GOT3 (cell line): ENCODE measurements around the gene FKBP8.
"Not testable (repeated sequence)": the region's sequence is repeated elsewhere in the genome, so short reads cannot be mapped to it uniquely, and the experiment has no call there.

Source experiments
- DNase-seq: peaks from one replicate; lab custom pipeline; 2025; ENCODE audit warnings: mixed read lengths; lab: John Stamatoyannopoulos, UW

Gene FKBP8

DNA sequence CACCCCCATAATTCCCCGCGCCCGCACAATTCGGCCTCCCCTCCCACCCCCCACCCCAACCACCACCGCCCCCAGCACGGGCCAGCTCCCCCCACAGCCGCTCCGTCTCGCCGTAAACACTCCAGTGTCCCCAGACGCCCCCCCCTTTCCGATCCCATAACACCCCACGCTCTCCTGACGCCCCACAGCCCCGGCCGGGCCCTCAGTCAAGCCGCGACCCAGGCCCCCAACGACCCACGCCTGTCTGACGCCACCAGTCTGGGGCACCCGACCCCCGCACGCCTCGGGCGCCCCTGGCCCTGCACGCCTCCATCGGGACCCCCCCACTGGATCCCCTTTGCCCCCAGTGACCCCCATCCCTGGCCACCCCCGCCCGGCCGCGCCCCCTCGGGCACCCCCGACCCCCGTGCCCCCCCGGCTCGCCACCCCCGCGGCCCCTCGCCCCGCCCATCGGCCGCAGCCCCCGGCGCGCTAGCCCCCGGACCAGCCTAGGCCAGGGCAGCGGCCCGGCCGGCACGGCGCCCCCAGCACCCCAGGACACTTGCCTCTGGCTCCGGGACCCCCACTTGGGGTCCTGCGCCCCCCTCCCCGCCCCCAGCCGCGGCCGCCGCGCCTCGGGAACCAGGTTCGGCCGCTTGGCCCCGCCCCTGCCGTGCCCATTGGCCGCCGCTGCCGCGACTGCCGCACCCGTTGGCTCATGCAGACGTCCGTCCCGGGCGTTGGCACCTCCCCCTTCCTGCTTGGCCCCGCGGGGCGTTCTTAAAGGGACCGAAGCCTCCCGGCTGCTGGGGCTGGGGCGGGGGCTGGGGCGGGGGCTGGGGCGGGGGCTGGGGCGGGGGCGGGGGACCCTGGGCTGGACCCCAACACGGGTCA, at the start of gene FKBP8:
Gene FKBP8, minus strand, starts transcription at position 633 of the 873 bp plus-strand sequence. CDS start 1,603 bp downstream, outside the sequence.
- peak; percentile 42 for DNase-seq

DNA sequence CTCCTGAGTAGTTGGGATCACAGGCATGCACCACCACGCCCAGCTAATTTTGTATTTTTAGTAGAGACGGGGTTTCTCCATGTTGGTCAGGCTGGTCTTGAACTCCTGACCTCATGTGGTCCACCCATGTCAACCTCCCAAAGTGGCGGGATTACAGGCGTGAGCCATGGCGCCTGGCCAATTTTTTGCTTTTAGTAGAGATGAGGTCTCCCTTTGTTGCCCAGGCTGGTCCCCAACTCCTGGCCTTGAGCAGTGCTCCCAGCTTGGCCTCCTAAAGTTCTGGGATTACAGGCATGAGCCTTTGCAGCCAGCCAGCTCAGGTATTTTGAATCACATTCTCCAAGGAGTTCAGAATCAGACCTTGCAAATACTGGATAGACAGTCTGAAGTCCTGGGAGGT, 49.4 kb upstream of the FKBP8 start:
- not testable (repeated sequence) for DNase-seq

DNA sequence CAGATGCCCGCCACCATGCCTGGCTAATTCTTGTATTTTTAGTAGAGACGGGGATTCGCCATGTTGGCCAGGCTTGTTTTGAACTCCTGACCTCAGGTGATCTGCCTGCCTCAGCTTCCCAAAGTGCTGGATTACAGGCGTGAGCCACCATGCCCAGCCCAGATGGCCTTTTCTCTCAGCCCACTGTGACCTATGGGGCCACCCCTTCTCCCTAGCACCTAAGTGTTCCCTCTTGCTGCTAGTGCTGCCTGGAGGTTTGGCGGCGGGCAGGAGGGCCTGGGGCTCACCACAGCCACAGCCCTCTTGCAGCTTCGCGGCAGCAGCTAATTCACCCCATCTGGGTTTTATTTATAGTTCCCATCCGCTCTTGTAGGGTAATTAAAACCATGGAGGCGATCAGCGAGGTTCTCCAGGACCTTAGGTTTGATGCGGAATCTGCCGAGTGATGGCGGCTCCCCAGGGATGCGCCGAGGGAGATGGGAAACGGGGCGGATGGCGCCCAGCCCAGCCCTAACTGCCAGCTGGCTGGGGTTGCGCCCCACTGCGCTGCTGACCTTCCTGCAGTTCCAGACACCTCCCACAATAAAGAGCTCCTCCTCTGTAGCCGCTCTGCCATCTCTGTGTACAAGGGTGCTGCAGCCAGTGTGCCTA, 48.5 kb upstream of the FKBP8 start:
- DNase-seq = no peak

DNA sequence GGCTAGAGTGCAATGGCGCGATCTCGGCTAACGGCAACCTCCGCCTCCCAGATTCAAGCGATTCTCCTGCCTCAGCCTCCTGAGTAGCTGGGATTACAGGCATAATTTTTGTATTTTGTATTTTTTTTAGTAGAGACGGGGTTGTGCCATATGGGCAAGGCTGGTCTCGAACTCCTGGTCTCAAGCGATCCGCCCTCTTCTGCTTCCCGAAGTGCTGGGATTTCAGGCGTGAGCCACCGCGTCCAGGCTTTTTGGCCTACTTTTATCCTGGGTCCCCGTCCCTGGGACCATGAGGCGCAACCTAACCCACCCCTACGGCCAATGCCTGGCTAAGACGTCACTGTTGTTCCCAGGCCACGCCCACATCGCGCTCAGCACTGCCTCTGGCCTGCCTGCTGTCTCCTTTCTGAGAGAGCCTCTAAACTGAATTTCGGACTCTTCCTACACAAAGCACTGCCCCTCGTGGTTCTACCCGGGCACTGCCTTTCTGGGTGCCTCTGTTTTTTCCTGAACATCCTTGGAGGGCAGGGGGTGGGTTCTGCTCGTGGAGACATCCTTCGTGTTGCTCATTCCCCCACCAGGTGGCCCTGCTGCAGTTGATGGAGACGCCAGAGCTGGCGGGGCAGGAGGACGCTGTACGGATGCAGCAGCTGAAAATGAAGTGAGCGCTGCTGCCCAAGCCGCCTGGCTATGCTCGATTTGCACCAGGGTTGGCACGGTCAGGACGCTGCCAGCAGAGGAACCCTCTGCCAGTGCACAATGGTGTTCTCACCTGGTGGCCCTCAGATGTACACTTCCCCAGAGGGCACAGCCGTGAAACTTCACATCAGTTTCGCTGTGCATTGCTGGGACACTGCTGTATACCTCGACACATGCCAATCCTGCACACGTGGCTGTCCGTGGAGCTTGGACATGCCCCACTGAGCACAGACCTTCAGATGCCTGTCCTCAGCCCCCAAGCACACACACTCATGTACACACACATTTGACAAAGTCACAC, 47.2 kb upstream of the FKBP8 start:
- no peak for DNase-seq

DNA sequence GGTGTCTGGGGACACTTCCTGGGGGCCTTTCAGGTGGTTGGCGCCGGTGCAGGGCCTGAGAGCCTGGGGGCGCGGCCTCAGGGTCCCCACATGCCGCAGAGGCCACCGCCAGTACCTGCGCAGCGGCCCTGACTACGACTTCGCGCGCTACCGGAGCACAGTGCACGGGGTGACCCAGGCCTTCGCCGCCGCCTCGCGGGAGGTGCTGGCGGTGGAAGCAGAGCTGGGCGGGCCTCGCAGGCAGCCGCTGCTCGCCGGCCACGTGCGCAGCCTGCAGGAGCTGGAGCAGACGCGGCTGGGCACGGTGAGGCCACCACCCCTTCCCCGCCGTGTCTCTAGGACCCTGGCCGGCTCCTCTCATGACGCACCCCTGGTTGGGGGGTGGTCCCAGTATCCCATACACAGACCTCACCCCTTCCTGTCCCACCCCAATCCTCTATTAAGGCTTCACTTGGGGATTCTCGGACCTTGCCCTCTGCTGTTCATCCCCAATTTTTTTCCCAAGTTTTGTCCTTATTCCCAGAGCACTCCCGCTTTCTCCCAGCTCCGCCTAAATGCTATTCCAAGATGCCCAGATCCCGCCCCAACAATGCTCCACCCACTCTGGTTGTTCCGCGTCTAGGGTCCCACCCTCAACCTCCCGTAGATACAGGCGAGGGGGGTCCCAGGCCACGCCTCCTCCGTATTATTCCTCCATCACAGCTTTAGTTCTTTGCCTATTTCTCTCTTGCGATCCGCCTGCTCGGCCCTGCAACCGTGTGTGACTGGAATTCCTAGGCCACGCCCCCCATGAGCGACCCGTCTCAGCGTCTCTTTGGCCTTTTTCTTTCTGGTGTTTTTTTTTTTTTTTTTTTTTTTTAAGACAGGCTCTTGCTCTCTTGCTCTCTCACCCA, 46.3 kb upstream of the FKBP8 start:
- DNase-seq = peak; percentile 32

DNA sequence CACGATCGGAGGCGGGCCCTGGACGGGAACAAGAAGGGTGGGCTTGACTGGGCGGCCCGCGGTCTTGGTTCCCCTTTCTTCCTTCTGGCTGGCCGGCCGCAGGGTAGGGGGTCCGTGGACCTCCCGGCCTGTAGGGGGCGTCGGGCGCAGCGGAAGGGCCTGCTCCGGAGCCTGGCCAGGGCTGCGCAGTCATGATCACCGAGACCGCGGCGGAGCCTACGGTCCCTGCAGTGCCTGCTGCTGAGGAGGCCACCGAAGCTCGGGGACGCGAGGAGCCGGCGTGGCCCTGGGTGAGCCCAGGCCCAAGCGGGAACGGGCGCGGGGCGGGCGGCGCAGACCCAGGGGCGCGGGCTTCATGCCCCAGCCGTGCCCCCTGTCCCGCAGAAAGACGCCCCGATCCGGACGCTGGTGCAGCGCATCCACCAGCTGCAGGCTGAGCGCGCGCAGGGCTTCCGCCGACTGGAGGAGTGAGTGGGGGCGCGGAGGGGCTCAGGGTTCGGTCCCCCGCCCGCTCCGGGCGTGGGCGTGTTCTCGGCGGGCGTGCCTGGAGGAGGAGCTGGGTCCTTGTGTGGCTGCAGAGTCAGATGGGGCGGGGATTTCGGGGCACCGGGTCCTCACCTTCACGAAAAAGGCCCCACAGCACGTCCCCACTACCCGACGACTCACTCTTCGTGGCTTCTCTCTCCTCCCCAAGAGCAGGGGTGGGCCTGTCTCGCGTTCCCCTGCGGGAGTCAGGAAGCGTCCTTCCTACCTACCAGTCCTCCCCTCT, 45.4 kb upstream of the FKBP8 start, which contains the start of gene REX1BD:
Gene REX1BD, plus strand, starts transcription at position 188 of the 769 bp plus-strand sequence. Its CDS starts 4 bp downstream, at position 192.
- DNase-seq = peak; percentile 70

DNA sequence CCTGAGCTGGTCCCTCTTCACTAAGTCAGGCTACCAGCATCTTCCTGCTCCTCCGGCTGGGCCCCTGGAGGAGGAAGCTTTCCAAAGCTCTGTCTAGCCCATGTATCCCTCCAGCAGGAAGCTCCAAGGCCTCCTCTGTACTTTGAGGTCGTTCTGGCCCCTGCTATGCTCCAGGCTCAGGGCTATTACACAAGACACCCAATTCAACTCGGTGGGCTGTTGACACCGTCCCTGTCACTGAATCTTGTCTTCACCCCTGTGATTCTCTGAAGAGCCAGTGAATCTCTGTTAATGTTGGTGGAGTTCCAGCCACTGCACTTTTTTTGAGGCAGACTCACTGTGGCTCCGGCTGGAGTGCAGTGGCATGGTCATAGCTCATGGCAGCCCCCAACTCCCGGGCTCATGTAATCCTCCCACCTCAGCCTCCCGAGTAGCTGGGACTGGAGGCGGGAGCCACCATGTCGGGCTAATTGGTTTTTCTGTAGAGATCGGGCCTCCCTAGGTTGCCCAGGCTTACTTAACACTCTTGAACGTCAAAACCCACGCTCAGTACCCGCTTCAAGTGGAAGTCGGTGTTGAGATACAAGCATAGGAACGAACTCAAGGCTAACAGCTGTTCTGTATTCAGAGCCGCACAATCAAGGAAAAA, 44.7 kb upstream of the FKBP8 start:
- no peak for DNase-seq

DNA sequence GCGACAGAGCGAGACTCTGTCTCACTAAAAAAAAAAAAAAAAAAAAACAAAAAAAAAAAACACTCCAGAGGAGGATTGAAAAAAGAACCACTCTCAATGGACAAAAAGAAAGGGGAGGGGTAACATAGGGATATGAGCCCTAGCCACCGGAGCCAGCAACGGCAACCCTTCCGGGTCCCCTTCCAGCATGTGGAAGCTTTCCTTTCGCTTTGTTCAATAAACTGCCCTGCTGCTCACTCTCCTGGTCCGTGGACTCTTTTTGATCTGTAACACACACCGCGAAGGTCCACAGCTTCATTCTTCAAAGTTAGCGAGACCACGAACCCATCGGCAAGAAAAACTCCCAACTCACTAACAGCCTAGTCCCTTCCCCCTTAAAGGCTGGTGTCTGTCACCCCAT, 44.2 kb upstream of the FKBP8 start:
- no peak for DNase-seq

DNA sequence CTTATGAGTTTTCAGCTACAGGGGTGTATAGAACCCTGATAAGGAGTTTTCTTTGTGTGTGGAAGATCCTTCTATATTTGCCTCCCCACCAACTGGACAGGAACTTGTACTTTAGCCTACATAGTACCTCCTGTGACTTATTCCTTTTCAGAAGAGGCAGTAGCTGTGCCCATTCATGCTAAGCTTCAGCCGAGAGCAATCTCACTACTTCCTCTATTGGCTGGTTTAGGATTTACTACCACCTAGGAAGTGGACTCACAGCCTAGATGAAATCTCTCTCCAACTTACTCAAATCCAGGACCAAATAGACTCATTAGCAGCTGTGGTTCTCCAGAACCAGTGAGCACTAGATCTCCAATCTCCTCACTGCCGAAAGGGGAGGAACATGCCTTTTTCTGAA, 42.9 kb upstream of the FKBP8 start:
- DNase-seq = no peak

DNA sequence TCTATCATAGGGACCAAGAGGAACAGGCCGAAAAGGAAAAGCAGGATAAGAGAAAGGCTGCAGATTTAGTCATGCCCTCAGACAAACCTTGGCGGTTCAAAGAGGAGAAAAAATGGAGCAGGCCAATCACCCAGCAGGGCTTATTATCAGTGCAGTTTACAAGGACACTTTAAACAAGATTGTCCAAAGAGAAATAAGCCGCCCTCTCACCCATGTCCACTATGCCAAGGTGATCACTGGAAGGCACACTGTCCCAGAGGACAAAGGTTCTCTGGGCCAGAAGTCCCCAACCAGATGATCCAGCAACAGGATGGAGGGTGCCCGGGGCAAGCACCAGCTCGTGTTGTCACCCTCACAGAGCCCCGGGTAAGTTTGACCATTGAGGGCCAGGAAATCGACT, 36.9 kb upstream of the FKBP8 start:
- no peak for DNase-seq

DNA sequence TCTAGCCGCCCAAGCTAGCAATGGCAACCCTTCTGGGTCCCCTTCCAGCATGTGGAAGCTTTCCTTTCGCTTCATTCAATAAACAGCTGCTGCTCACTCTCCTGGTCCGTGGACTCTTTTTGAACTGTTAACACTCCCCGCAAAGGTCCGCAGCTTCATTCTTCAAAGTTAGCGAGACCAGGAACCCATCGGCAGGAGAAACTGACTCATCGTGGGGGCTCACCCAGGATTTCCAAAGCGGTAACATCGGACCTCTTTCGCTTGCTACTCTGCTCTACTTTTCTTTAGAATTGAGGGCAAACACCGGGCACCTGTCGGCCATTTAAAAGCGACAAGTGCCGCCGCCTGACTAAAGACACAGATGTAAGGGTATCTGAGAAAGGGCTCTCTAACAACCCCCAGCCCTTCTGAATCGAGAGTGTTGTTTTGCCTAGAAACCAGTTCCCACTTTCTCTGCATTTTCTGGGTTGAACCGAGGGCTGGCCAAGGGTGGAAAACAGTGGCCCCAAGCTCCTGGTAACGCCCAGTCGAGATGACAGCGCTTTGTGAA, 34.1 kb upstream of the FKBP8 start:
- DNase-seq = no peak

DNA sequence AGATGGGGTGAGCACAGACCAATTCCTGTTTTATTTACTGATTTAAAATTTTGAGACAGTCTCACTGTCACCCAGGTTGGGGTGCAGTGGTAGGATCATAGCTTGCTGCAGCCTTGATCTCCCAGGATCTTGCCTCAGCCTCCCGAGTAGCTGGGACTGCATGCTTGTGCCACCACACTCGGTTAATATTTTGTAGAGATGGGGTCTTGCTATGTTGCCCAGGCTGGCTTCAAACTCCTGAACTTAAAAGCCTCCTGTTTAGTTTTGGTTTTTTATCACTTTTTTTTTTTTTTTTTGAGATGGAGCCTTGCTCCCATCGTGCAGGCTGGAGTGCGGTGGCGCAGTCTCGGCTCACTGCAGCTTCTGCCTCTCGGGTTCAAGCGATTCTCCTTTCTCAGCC, 33.0 kb upstream of the FKBP8 start:
- no peak for DNase-seq

DNA sequence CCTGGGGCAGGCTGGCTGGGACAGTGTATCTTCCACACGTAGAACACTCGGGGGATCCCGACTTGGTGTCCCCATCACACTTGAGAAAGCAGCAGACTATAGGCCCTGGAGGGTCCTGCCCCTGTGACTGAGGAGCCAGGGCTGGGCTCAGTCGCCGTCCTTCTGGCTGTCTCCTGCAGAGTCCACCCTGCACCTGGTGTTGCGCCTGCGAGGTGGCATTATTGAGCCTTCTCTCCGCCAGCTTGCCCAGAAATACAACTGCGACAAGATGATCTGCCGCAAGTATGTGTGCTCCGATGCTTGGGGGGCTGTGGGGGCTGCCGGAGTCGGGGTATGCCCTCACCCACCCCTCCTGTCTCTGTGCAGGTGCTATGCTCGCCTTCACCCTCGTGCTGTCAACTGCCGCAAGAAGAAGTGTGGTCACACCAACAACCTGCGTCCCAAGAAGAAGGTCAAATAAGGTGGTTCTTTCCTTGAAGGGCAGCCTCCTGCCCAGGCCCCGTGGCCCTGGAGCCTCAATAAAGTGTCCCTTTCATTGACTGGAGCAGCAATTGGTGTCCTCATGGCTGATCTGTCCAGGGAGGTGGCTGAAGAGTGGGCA, 31.4 kb upstream of the FKBP8 start:
- DNase-seq = no peak

DNA sequence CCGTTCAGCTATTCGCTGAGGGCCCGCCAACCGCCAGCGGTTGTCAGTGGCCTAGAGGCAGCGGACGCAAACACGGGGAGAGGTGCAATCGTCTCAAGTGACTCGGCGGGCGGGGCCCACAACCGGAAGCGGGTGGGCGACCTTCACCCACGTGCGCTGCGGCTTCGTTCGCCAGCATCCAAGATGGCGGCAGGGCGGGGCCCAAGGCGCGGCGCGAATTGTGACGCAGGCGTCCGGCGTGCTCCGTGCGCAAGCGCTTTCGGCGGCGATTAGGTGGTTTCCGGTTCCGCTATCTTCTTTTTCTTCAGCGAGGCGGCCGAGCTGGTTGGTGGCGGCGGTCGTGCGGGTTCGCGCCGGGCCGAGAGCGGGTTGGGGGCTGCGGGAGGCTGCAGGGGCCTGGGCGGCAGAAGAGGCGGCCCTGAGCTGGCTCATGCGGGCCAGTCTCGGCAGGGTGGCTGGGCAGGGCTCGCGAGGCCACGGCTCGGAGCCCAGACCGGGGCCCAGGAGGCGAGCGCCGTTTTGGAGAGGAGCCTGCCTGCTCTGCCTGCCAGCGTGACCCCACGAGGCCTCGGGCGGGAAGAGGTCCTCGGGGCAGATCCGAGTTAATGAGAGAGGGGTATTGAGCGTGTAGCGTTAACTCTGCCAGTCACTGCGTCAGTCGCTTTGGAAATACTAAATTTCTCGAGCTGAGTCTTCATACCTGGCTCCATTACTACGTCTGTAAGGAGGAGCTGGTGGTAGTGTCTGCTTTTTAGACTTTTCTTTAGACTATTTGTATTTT, 28.4 kb upstream of the FKBP8 start, which contains the start of gene UBA52:
Gene UBA52, plus strand, starts transcription at position 294 of the 781 bp plus-strand sequence. CDS start 1,444 bp downstream, outside the sequence.
- DNase-seq = peak; percentile 91

DNA sequence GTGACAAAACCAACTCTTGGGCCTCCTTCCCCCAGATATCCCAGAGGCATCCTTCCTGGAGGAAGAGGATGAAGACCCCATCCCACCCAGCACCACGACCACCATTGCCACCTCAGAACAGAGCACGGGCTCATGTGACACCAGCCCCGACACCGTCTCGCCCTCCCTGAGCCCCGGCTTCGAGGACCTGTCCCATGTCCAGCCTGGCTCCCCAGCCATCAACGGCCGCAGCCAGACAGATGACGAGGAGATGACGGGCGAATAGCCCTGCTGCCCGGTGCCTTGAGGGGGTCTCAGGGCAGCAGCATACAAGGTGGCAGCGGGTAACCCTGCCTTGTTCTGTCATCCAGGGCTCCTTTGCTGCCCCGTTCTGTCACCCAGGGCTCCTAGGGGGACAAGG, 25.0 kb upstream of the FKBP8 start:
- no peak for DNase-seq

DNA sequence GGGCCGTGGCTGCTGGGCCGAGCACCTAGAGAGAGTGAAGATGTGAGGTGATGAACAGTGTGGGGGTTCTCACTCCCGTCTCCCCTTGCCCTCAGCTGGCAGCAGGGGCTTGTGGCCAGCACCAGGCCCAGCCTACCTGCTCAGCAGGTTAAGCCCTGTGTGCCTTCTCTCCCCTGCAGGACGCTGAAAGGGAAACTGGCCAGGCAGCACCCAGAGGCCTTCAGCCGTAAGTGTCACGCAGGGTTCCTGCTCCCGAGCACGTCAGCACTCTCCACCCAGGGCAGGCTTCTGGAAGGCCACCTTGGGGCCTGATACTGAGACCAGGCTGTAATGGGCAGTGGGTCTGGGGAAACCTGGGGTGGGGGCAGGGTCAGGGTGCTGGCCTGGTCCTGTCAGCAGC, 23.6 kb upstream of the FKBP8 start:
- no peak for DNase-seq

DNA sequence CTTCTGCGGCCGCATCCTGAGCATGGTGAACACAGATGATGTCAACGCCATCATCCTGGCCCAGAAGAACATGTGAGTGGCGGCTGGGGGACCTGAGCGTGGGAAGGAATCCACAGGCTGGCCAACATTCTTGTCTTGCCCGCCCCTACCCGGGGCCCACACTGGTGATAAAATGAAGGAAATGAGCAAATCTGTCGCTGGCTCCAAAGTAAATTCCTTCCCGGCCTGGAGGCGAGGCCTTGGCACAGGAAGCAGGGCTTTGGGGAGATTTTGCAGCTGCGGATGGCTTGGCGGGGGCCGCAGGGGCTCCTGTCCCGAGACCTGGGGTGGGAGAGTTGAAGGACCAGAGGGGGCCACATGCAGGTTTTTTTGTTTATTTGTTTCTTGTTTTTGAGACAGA, 18.7 kb upstream of the FKBP8 start:
- no peak for DNase-seq

DNA sequence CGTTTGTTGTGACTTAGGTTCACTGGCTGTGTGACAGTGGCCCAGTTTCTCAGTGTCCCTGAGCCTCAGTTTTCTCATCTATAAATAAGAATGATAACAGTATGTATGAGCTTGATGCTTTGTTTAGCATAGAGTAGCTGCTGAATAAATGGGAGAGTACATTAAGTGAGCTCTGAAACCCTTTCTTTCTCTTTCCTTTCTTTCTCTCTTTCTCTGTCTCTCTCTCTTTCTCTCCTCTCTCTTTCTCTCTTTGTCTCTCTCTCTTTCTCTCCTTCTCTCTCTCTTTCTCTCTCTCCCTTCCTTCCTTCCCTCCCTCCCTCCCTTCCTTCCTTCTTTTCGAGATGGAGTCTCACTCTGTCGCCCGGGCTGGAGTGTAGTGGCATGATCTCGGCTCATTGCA, 16.3 kb upstream of the FKBP8 start:
- DNase-seq = no peak
